NCI-H1105 (cell line): ENCODE results near the gene TFB2M.
"Not testable (repeated sequence)": the region's sequence is repeated elsewhere in the genome, so short reads cannot be mapped to it uniquely, and the experiment has no call there.

Experiments
- DNase-seq: peaks from one replicate; lab custom pipeline; 2025; lab: John Stamatoyannopoulos, UW

TFB2M gene, protein sequence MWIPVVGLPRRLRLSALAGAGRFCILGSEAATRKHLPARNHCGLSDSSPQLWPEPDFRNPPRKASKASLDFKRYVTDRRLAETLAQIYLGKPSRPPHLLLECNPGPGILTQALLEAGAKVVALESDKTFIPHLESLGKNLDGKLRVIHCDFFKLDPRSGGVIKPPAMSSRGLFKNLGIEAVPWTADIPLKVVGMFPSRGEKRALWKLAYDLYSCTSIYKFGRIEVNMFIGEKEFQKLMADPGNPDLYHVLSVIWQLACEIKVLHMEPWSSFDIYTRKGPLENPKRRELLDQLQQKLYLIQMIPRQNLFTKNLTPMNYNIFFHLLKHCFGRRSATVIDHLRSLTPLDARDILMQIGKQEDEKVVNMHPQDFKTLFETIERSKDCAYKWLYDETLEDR

DNA sequence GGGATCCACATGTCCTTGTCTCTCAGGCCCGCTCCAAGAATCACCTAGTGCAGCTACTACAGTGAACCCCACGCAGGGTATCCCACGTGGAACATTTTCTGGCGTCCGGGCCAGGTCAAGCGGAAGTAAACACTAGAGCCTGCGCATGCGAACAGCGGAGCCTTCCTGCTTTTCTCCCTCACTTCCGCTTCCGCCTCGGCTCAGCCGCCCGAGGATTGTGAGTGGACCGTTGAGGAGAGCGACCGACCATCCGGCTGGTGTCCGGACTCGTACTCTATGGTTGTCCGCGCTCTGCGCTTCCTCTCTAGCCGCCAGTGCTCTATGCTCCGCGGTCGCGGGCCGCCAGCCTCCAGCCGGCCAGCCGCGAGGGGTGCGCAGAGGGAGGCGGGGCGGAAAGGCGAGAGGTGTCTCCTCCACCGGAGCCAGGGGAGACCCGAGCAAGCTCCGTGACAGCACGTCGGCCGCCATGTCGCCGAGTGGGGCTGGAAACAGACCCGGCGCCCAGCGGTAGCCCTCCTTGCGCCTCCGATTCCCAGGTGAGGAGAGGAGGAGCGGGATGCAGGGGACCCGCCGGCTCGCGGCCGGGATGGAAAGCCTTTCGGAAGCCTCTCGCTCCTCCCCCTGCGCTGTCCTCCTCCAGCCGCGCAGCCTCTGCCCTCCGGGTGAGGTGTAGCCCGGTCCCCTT, at the start of gene TFB2M, which contains the start of gene CNST:
Gene TFB2M (minus strand): TSS at position 134 of the 685 bp plus-strand sequence. CDS start 123 bp downstream, at position 11.
Gene CNST (plus strand): TSS at position 329 of the 685 bp plus-strand sequence. CDS start 25,107 bp downstream, outside the sequence.
- peak; percentile 88 for DNase-seq

DNA sequence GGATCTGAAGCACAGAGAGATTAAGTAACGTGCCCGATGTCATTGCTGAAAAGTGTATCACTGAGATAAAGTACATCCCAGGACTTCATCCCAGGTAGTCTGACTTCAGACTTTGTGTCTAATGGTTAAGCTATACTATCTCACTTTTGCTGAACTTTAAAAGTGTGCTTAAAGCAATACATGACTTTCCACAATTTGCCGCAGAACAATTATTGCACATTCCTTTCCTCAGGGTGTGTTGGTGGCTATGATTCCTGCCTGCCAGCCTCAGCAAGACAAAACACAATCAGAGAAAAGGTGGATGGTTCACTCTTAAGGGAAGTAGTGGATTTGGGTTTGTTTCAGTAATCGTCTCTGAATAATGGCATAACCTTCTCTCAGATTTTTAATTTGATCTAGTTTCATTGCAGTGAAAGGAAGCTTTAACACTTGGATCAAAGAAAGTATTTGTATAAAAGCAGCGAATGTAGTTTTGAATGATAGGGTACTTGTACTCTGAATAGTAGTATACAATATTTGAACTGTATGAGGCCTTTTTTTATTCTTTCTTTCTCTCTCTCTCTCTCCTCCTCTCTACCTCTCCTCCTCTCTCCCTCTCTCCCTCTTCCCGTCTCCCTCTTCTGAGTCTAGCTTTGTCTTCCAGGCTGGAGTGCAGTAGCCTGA, 47.2 kb upstream of the TFB2M start:
- DNase-seq, result no peak

DNA sequence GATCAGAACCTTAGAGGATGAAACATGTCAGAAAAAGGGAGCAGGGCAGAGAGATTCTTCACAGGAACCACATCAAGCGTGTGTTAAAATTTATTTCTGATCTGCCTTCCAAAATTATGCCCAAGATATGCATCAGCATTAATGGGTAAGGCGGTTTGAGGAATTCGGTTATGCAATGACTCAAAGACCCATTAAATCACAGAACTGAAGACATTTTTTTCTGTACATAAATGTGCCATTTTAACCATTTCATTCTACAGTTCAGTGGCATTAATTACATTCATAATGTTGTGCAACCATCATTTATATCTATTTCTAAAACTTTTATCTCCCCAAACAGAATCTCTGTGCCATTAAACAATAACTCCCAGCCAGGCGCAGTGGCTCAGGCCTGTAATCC, 43.6 kb upstream of the TFB2M start:
- DNase-seq, result no peak

DNA sequence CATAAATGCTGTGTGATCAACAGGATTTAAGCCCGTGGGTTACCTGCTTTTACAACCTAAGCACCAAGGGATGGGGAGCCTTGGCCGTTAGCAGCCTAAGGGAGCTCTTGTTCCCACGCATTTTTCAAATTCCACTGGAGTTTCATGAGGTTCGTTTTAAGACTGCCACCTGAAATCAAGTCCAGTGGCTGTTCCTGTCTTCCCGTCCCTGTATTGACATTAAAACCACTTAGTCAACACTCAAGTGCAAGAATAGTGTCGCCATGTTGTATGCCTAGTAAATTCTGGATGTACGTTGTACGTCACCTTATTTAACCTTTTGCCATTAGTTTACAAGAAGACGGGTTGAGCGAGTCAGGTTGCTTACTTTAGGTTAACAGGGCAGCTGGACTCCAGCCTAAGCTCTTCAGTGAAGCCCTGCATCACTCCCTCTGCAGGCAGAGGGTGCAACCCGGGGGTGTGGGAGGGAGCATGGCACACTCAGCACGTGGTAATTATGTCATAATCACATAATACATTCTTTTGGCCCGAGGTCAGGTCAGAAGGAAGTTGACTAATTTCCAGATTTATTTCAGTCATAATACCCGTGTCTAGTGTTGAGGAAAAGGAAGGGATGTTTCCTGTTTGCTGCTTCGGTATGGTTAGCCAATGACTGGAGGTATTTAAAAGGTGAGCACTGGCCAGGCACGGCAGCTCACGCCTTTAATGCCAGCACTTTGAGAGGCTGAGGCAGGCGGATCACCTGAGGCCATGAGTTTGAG, 42.7 kb upstream of the TFB2M start:
- no peak for DNase-seq

DNA sequence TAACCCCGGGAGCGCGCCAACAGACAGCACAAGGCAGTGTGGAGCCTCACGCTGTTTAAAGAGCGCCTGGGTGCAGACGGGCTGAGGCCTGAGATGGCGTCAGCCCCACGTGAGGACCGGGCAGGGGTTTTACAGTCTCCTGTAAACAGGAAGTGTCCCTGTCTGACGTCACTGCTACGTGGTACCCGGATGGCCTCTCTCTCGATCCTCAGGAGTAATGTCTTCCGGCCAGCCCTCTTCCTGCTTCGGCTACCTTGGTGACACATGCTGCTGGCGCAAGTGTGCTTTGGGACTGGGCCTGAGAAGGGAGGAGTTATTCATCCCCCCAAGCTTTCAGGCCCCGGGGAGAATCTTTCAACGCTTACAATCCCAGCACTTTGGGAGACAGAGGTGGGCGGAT, 41.4 kb upstream of the TFB2M start:
- DNase-seq, result no peak

DNA sequence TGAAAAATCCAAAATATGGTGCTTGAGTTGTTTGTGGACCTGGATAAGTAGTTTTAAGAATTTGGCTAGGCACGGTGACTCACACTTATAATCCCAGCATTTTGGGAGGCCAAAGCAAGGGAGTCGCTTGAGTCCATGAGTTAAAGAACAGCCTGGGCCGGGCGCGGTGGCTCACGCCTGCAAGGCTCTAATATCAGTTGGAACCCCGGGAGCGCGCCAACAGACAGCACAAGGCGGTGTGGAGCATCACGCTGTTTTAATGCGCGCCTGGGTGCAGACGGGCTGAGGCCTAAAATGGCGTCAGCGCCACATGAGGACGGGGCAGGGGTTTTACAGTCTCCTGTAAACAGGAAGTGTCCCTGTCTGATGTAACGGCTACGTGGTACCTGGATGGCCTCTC, 39.2 kb upstream of the TFB2M start:
- not testable (repeated sequence) for DNase-seq

DNA sequence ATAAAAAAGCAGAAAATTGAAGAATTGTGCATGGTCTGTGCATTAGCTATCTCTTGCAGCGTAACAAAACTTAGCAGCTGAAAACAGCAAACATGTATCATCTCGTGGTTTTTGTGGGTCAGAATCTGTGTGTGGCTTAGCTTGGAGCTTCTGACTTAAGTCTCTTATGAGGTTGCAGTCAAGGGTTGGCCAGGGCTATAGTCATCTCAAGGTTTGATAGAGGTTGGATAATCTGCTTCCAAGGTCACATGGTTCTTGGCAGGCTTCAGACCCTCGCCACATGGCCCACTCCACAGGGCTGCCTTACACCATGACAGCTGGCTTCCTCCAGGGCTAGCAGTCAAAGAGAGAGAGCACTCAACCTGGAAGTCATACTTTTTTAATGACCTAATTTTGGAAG, 36.1 kb upstream of the TFB2M start:
- no peak for DNase-seq

DNA sequence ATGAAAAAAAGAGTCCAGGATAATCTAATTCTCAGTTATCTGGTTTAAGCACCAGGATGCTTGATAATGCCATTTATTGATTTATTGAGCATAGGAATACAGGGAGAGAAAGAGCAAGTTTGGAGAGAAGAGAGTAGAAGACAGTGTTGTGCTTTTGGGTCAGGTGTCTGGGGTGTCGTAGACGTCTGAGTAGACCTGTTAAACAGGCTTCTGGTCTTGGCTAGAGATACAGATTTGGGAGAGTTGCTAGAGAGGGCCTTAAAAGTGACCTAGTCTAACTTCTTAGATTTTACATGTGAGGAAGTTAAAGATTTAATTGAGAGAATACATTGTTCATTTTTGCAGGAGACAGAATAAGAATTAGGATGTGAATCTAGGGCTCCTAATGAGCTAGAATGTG, 34.5 kb upstream of the TFB2M start:
- DNase-seq, result no peak

DNA sequence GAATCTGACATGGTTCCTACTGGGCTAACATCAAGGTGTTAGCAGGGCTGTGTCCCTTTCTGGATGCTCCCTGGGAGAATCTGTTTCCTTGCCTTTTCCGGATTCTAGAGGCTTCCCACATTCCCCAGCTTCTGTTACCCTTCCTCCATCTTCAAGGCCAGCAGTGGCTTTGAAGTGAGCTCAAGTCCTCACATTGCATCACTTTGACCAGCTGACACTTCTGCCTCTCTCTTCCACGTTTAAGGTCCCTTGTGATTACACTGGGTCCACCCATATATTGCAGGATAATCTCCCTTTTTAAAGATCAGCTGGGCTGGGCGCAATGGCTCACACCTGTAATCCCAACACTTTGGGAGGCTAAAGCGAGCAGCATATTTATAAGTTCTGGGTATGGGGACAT, 33.3 kb upstream of the TFB2M start:
- DNase-seq, result no peak

DNA sequence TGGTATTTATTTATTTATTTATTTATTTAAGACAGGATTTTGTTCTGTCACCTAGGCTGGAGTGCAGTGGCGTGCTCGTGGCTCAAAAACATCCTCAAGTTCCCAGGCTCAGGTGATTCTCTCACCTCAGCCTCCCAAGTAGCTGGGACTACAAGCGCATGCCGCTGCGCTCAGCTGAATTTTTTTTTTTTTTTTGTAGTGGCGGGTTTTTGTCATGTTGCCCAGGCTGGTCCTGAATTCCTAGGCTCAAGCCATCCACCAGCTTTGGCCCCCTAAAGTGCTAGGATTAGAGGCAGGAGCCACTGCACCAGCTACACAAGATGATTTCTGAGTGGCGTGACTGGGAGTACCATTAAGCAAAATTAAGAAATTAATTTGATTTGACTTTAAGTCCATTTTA, 31.9 kb upstream of the TFB2M start:
- DNase-seq, result no peak

DNA sequence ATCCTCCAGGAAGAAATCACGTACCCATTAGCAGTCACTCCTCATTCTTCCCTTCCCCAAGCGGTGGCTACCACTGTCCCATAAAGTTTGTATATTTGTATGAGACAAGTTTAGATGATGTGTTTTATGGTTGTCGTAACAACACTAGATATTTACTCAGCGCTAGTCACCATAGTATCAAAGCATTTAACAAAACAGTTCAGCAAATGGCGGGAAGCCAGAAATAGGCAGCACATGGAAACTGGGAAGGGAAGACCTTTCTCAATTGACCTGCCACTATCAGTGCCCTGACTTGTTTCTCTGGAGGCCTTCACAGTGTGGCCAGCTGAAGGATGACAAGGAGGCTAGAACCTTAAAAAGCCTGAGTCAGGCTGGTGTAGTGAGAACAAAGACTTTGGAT, 31.3 kb upstream of the TFB2M start:
- no peak for DNase-seq

DNA sequence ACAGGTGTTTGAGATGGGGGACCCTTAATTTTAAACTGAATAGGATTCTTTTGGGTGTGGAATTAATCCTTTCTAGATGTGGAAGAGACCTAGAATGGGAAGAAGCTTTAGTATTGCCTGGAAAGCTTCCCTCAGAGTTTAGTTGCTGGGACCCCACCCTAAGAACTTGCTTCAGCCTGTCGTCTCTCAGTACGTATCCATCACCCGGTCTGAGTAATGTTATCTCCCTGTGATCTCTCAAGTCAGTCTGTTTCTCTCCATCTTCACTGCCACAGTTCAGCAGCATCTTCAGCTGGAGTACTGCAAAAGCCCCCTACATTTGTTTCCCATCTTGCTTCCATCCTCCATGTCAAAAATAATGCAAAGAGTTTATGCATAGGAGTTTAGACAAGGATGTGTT, 29.1 kb upstream of the TFB2M start:
- no peak for DNase-seq

DNA sequence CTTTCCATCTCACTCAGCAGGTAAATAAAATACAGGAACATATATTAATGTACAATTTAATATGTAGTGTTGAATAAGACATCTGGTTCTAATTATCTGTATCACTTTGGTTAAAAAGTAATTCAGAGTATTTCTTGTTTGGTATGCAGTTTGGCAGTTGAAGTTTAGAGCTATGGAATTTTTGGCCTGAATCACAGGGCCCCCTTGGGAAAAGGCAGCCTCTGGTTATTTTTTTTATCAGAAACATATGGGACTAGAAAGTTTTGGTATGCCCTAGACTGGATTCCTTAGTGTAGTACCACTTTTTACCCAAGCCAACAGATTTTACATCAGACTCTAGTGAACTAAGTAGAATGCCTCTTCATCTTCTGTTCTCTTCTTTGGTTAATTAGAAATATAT, 26.6 kb upstream of the TFB2M start:
- DNase-seq, result no peak

DNA sequence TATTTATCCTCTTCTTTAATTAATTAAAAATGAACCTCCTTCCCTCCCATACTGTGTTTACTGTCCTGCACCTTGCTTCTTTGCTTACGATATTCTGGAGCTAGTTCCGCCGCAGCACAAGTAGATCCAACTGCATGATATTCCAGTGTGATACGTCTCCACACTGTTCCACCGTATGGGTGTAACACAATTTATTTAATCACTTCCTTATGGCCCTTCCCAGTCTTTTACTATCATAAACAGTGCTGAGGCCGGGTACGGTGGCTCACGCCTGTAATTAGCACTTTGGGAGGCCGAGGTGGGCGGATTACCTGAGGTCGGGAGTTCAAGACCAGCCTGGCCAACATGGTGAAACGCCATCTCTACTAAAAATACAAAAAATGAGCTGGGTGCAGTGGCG, 25.9 kb upstream of the TFB2M start:
- no peak for DNase-seq

DNA sequence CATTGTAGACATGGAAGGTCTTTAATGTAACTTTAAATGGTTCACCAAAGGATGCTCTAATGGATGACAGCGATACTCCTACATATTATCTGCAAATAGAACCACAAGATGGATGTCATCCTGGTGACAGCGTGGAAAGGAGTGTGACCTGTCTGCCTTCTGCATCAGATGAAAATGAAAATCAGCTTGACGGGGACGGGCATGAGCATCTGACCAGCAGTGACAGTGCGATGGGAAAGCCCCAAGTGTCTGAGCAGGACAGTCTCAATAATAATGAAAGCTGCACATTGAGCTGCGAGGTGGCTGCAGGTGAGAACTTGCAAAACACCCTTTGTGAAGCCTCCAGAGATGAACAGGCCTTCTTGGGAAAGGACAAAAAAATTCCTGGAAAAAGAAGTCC, 25.4 kb upstream of the TFB2M start:
- no peak for DNase-seq

DNA sequence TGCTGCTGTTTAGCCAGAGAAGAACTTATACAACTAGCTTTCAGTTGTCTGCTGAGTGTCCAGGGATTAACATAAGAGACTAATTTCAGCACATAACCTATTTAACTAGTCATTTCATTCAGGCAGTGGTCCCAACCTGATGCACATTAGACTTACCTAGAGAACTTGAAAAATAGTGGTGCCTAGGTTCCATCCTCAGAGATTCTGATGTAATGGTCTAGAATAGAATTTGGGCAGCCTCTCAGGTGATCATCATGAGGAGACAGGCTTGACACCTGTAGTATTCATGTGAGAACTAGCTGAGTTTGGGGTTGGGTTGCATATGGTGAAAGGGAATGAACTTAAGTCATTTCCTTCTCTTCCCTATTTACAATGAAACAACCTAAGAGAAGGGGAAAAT, 25.0 kb upstream of the TFB2M start:
- no peak for DNase-seq

DNA sequence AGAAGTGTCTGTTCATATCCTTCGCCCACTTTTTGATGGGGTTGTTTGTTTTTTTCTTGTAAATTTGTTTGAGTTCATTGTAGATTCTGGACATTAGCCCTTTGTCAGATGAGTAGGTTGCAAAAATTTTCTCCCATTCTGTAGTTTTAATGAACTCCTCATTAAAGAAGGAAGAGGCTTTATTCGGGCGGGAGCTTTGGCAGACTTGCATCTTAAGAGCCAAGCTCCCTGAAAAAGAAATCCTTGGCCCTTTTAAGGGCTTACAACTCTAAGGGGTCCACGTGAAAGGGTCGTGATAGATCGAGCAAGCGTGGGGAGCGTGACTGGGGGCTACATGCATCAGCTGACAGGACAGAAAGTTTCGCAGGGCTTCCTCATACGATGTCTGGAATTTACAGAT, 23.9 kb upstream of the TFB2M start:
- not testable (repeated sequence) for DNase-seq

DNA sequence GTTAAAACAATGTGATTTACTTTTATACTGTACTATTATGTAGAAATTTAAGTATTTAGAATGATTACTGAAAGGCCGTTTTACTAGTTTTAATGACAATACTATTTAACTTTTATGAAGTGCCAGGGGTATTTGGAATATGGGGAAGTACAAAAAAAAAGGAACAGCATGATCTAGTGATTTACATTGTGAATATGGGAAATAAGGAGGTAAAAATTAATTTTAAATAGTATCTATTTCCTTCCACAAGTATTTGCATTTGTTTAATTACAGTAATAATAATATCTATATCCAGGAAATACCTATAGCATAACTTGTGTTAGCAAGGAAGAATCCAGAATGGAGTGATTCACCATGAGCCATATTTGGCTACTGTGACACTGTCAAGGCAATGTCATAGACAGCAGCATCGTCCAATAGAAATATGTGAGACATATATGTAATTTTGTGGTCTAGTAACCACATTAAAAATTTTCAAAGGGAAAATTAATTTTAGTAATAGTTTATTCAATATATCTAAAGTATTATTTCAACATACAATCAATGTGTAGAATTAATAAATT, 22.2 kb upstream of the TFB2M start:
- DNase-seq, result no peak

DNA sequence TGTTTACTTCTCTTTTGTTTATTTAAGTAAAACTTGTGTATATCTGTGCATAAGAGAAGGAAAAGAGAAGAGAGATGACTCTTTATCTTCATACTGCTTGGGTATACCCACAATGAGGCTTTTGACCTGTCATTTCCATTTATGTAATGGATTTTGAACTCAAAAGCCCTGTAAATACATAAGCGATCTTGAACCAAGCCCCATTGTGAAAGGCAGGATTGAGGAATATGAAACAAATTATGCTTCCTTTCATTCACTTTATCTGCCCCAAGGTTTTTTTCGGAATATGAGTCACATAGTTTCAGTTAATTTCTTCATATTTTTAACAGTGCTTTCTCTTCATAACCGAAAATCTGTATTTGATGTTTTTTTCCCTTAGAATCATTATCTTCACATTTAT, 21.5 kb upstream of the TFB2M start:
- DNase-seq, result no peak

DNA sequence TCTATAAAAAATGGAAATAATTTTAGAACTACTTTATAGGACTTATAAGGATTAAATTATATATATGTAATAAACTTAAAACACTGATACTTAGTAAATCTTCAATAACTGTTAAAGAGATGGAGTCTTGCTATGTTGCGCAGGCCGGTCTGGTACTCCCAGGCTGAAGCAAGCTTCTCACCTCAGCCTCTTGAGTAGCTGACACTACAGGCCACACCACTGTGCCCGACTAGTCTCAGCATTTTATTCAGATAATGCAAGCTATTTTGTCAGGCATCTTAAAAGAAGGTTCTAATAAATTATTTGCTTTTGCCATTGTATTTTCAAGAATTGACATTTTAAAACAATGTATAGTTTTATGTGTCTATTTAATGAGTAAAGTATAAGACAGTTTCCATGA, 21.0 kb upstream of the TFB2M start:
- no peak for DNase-seq

DNA sequence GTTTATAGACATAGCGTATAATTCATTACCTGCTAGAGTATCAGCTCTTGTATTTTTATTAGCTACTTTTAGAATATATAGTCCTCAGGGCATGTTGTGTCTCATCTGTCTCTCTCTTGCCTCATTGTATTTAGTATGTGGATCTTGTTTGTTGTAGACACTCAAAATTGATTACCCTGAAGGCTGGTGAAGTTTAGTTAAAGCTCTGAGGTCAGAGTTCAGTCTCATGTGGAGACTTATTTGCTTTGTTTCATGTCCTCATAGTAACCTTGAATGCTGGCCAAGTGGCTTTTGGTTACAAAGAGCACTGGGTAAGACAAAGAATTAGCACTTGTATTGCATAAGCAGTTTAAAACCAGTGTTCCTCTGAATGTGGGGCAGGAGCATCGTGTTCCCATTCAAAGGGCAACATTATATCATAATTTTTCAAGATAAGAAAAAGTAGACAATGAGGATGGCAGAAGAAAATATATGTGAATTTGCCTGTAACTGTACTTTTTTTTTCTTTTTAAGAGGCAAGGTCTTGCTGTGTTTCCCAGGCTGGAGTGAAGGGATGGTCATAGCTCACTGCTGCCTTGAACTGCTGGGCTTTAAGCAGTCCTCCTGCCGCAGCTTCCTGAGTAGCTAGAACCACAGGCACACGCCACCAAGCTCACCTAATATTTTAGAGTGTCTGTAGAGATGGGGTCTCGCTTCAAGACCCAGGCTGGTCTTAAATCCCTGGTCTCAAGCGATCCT, 17.6 kb upstream of the TFB2M start:
- DNase-seq, result no peak
